Activated CD4-positive, alpha-beta memory T cell treated with anti-CD3 and anti-CD28 coated beads for 36 hours (primary cell): ENCODE measurements around the gene SUPT3H. TPM values are rescaled to one million over a fixed set of nuclear protein-coding genes. Genes with fewer than 3 reads are reported as not detected.
A peak's percentile ranks its signal among the peaks of the same experiment; 100 is the strongest.

Experiments
- CTCF ChIA-PET: fragments of 350-600 bp; sonication (Branson Sonifier 250); formaldehyde crosslinking; loops from one replicate; lab custom pipeline; 2021; ENCODE audit warnings: antibody characterized with exemption, inconsistent platforms; lab: Charles Lee
- POLR2A ChIA-PET: fragments of 350-600 bp; sonication (Branson Sonifier 250); formaldehyde crosslinking; loops from one replicate; lab custom pipeline; 2021; ENCODE audit warnings: antibody characterized with exemption; lab: Charles Lee
- DNase-seq: peaks from one replicate; pipeline ENCODE4 v3.0.0-alpha.2; 2020
- H3K27ac Mint-ChIP-seq: one replicate; pipeline ENCODE4 v1.8.0; 2021; ENCODE audit warnings: mixed read lengths
- H3K27me3 Mint-ChIP-seq: one replicate; pipeline ENCODE4 v1.8.0; 2021; ENCODE audit warnings: mixed read lengths
- H3K36me3 Mint-ChIP-seq: one replicate; pipeline ENCODE4 v1.8.0; 2021; ENCODE audit warnings: mixed read lengths
- H3K4me1 Mint-ChIP-seq: one replicate; pipeline ENCODE4 v1.8.0; 2021; ENCODE audit warnings: low read depth, mixed read lengths
- H3K4me3 Mint-ChIP-seq: one replicate; pipeline ENCODE4 v1.8.0; 2021; ENCODE audit warnings: mild to moderate bottlenecking, mixed read lengths
- H3K9me3 Mint-ChIP-seq: one replicate; pipeline ENCODE4 v1.8.0; 2021; ENCODE audit warnings: mixed read lengths
- intact Hi-C: fragments of 100-400 bp; cut with micrococcal nuclease; formaldehyde crosslinking; loops from one replicate; pipeline ENCODE4 v1.15.1; 2023
- total RNA-seq, 2 experiments: library from RNA; stranded (reverse); gene quantifications; one replicate each; pipeline ENCODE4 v1.2.3, GENCODE V29; 2021

SUPT3H gene
- total RNA-seq, 2 experiments from 2014 or later: 17.4 to 18.2 TPM

GRCh38 chr6:45420083-45420908 is 42.6 kb upstream of the SUPT3H start:
- peak; percentile 80 for DNase-seq
- ChIA-PET CTCF (interaction anchor here (0.6 to 3.5 kb wide), 12 partner anchors 28 to 945 kb away, joined by 3 to 16 read pairs (median 4); partner anchors contain the start of gene SUPT3H), POLR2A (interaction anchor here (0.9 to 4.1 kb wide), 16 partner anchors 11 to 779 kb away, joined by 3 to 27 read pairs (median 3); partner anchors contain the start of gene SUPT3H)
- H3K4me3 Mint-ChIP-seq: peak overlapping the region; percentile 87
- intact Hi-C loops: loop anchor here (1.0 to 5.0 kb wide), 5 partner anchors 167 to 592 kb away; no protein-coding TSS in a partner anchor
- H3K36me3 Mint-ChIP-seq: peaks cover 30% of the 10 kb centered on the region
- peaks cover 50% of the 10 kb centered on the region for H3K4me1 Mint-ChIP-seq
- no peaks in the 10 kb centered on the region for H3K9me3 Mint-ChIP-seq
- peaks cover 2% of the 10 kb centered on the region for H3K27me3 Mint-ChIP-seq
- H3K27ac Mint-ChIP-seq: peak overlapping the region; percentile 97

DNA sequence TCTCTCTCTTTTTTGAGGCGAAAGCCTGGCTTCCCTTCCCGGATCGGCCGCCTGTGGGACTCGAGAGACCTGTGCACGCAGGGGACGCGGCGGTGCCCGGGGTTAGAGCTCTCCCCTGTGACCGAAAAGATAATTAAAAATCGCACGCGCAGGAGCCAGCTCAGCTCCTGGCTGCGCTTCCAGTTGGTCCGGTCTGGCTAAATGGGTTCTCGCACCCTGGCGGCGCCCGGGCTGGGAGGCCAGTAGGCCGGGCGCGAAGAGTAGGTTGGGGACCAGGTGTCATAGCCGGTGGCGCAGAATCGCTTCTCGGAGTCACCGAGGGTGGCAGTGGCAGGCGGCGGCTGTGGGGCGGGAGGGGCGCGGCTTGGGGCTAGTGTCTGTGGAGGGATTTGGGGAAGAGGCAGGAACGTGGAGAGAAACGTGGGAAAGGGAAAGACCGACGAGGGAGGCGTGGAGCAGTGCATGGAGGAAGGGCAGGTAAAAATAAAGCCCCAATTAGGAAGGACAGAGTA is 41.9 kb upstream of the SUPT3H start:
- intact Hi-C loops: loop anchor here (1.0 to 10.0 kb wide), 11 partner anchors 41 to 945 kb away; no protein-coding TSS in a partner anchor
- Mint-ChIP-seq H3K36me3 (peaks cover 27% of the 10 kb centered on the region), H3K27me3 (peaks cover 2% of the 10 kb centered on the region), H3K4me1 (peaks cover 50% of the 10 kb centered on the region), H3K9me3 (no peaks in the 10 kb centered on the region), H3K4me3 (peak overlapping the region; percentile 87), H3K27ac (peak overlapping the region; percentile 97)
- CTCF ChIA-PET: interaction anchor here (0.6 to 3.5 kb wide), 9 partner anchors 28 to 945 kb away, joined by 3 to 16 read pairs (median 4); partner anchors contain the start of gene SUPT3H
- POLR2A ChIA-PET: interaction anchor here (0.9 to 4.1 kb wide), 11 partner anchors 12 to 778 kb away, joined by 3 to 27 read pairs (median 3); partner anchors contain the start of gene SUPT3H
- DNase-seq: peak; percentile 77

- ChIA-PET CTCF (interaction anchor here (1.0 to 3.5 kb wide), 6 partner anchors 39 to 942 kb away, joined by 3 to 16 read pairs (median 6); partner anchors contain the start of gene SUPT3H), POLR2A (no interaction called here)
- Mint-ChIP-seq H3K27ac (no peak overlapping the region), H3K9me3 (no peaks in the 10 kb centered on the region), H3K4me1 (peaks cover 46% of the 10 kb centered on the region), H3K27me3 (peaks cover 2% of the 10 kb centered on the region), H3K4me3 (no peak overlapping the region), H3K36me3 (peaks cover 13% of the 10 kb centered on the region)
- DNase-seq: no peak
- intact Hi-C loops: loop anchor here (5.0 to 10.0 kb wide), 3 partner anchors 255 to 943 kb away; no protein-coding TSS in a partner anchor
Measured at GRCh38 chr6:45417436-45417835, 39.7 kb upstream of the SUPT3H start.

GRCh38 chr6:45416700-45417099 is 39.0 kb upstream of the SUPT3H start:
- no peak for DNase-seq
- Mint-ChIP-seq H3K36me3 (peaks cover 8% of the 10 kb centered on the region), H3K4me3 (no peak overlapping the region), H3K9me3 (no peaks in the 10 kb centered on the region), H3K4me1 (peaks cover 46% of the 10 kb centered on the region), H3K27ac (no peak overlapping the region), H3K27me3 (peaks cover 2% of the 10 kb centered on the region)
- ChIA-PET CTCF (interaction anchor here (0.9 to 3.0 kb wide), 5 partner anchors 298 to 941 kb away, joined by 3 to 11 read pairs (median 3); no protein-coding TSS in a partner anchor), POLR2A (no interaction called here)
- intact Hi-C loops: loop anchor here (5.0 to 10.0 kb wide), 3 partner anchors 254 to 942 kb away; no protein-coding TSS in a partner anchor

DNA sequence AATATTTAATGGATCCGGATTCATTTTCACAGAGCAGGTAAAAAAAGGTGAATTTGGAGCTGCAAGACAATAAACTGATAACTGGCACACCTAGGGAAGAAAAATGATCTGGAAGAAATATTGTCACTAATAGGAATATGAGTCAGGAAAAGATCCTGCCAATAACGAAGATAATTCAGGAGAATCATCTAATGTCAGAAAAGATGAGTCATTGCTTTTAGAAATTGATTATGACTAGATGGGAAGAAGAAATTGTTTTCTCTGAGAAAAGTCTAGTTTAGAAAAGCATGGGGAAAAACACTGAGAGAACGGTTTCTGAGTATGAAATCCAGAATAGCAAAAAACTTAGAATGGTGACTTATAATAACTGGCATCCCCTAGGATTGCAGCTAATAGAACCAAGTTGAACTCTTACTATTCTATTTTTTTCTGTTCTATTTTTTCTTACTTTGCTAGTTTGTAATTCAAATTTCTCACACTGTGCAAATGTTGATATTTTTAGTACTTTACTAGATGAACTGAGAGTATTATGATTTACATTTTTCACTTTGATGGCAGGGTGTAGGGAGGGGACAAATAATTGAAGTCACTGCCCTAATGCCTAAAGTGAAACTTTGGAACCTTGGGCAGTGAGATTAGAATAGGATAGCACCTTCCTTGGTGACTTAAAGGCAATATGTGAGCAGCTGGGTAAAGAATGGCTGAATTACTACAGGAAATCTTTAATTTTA is 38.2 kb upstream of the SUPT3H start:
- peaks cover 2% of the 10 kb centered on the region for H3K27me3 Mint-ChIP-seq
- ChIA-PET POLR2A (no interaction called here), CTCF (interaction anchor here (0.9 to 3.0 kb wide), 4 partner anchors 760 to 941 kb away, joined by 3 to 11 read pairs (median 5); no protein-coding TSS in a partner anchor)
- no peaks in the 10 kb centered on the region for H3K9me3 Mint-ChIP-seq
- peaks cover 3% of the 10 kb centered on the region for H3K36me3 Mint-ChIP-seq
- peak overlapping the region; percentile 49 for H3K27ac Mint-ChIP-seq
- peaks cover 43% of the 10 kb centered on the region for H3K4me1 Mint-ChIP-seq
- no peak overlapping the region for H3K4me3 Mint-ChIP-seq
- no peak for DNase-seq
- intact Hi-C loops: loop anchor here (5.0 to 10.0 kb wide), 3 partner anchors 254 to 941 kb away; no protein-coding TSS in a partner anchor

GRCh38 chr6:45415315-45415714 is 37.6 kb upstream of the SUPT3H start:
- ChIA-PET CTCF (interaction anchor here (1.2 to 2.3 kb wide), 2 partner anchors 785 to 940 kb away, joined by 3 to 7 read pairs; no protein-coding TSS in a partner anchor), POLR2A (no interaction called here)
- Mint-ChIP-seq H3K9me3 (no peaks in the 10 kb centered on the region), H3K4me1 (peaks cover 38% of the 10 kb centered on the region), H3K4me3 (no peak overlapping the region), H3K27me3 (peaks cover 2% of the 10 kb centered on the region), H3K36me3 (no peaks in the 10 kb centered on the region), H3K27ac (no peak overlapping the region)
- intact Hi-C loops: loop anchor here (5.0 to 10.0 kb wide), 3 partner anchors 253 to 941 kb away; no protein-coding TSS in a partner anchor
- no peak for DNase-seq

- peaks cover 2% of the 10 kb centered on the region for H3K27me3 Mint-ChIP-seq
- no peak overlapping the region for H3K4me3 Mint-ChIP-seq
- H3K4me1 Mint-ChIP-seq: peaks cover 27% of the 10 kb centered on the region
- no peak overlapping the region for H3K27ac Mint-ChIP-seq
- peaks cover 2% of the 10 kb centered on the region for H3K36me3 Mint-ChIP-seq
- POLR2A ChIA-PET: interaction anchor here (0.6 kb wide), 1 partner anchor 167 kb away, joined by 3 read pairs; no protein-coding TSS in a partner anchor
- DNase-seq: no peak
- H3K9me3 Mint-ChIP-seq: no peaks in the 10 kb centered on the region
- CTCF ChIA-PET: no interaction called here
- intact Hi-C loops: loop anchor here (10.0 kb wide), 1 partner anchor 937 kb away; no protein-coding TSS in a partner anchor
Measured at GRCh38 chr6:45411959-45412358, 34.2 kb upstream of the SUPT3H start.

DNA sequence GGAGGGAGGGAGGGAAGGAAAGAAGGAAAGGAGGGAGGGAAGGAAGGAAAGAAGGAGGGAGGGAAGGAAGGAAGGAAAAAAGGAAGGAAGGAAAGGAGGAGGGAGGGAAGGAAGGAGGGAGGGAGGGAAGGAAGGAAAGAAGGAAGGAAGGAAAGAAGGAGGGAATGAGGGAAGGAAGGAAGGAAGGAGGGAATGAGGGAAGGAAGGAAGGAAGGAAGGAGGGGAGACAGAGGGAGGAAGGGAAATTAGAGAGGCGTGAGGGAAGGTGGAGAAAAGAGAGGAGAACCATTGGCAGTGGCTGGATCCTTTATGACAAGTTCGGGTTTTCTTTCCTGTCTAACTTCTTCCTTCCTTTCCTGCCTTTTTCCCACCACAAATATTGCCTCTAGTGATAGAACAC is 22.3 kb upstream of the SUPT3H start:
- no peaks in the 10 kb centered on the region for H3K9me3 Mint-ChIP-seq
- H3K36me3 Mint-ChIP-seq: no peaks in the 10 kb centered on the region
- H3K27ac Mint-ChIP-seq: no peak overlapping the region
- POLR2A ChIA-PET: no interaction called here
- no peak overlapping the region for H3K4me3 Mint-ChIP-seq
- intact Hi-C loops: no loop called here
- peaks cover 6% of the 10 kb centered on the region for H3K4me1 Mint-ChIP-seq
- DNase-seq: no peak
- CTCF ChIA-PET: no interaction called here
- peaks cover 3% of the 10 kb centered on the region for H3K27me3 Mint-ChIP-seq

DNA sequence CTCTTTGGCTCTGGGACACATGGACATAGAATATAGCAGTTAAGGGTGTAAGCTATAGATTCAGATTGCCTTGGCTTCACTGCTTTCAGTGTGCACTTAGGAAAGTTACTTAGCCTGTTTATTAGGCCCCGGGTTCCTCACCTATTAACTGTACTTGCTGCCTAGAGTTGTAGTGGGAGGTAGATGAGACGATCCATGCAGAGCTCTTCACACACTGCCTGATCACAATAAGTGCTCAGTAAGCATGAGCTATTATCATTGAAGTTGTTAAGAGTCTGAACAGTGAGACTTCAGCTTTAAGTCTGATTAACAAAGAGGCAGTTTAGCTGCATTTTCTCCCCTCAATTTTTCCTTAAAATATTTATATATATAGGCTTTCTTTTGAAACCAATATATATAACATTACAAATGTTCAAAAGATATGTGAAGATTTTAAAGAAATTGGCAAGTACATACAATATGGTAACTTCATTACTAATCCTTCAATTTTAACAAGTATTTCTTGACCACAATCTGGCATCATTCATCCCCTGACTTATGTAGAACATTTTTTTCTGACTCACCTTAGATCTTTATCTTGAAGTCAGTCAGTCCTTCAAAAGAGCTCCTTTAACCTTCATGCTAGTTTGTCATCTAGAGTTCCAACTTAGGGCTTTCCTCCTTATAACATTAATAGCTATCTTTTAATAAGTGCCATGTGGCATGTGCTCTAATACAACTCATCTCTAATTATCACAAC is 20.5 kb upstream of the SUPT3H start:
- intact Hi-C loops: no loop called here
- ChIA-PET POLR2A (interaction anchor here (0.6 to 0.9 kb wide), 2 partner anchors 20 to 89 kb away, joined by 3 to 4 read pairs; partner anchors contain the start of gene SUPT3H), CTCF (interaction anchor here (1.0 to 2.1 kb wide), 4 partner anchors 21 to 768 kb away, joined by 3 to 7 read pairs (median 4); partner anchors contain the start of gene SUPT3H)
- H3K4me3 Mint-ChIP-seq: no peak overlapping the region
- peaks cover 4% of the 10 kb centered on the region for H3K36me3 Mint-ChIP-seq
- no peak overlapping the region for H3K27ac Mint-ChIP-seq
- peaks cover 6% of the 10 kb centered on the region for H3K4me1 Mint-ChIP-seq
- no peak for DNase-seq
- H3K9me3 Mint-ChIP-seq: peaks cover 3% of the 10 kb centered on the region
- peaks cover 3% of the 10 kb centered on the region for H3K27me3 Mint-ChIP-seq

DNA sequence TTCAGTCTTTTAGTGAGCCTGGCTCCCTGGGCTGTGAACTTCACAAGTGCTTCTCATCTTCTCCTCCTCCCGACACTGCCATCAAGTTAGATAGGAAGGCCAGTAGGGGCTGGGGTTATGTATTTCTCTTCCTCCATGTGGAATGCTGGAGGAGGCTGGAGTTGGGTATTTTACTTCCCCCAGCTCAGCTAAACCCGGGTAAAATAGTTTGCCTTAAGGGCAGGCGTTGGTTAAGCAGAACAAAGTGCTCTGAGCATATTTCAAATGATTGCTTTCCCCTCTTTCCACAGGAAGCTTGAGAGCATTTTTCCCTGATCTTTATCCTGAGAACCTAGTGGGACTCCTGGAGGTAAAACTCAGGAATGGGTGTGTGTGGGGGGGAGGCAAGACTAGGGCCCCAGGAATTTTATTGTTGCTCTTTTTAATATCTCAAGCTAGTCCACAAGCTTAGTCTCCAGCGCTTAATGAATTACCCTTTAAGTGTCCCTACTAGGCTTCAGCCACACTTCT is 16.9 kb upstream of the SUPT3H start:
- peaks cover 8% of the 10 kb centered on the region for H3K36me3 Mint-ChIP-seq
- DNase-seq: no peak
- ChIA-PET POLR2A (no interaction called here), CTCF (interaction anchor here (1.0 kb wide), 1 partner anchor 739 kb away, joined by 3 read pairs; no protein-coding TSS in a partner anchor)
- peaks cover 6% of the 10 kb centered on the region for H3K4me1 Mint-ChIP-seq
- no peaks in the 10 kb centered on the region for H3K27me3 Mint-ChIP-seq
- H3K9me3 Mint-ChIP-seq: peaks cover 14% of the 10 kb centered on the region
- intact Hi-C loops: no loop called here
- H3K27ac Mint-ChIP-seq: no peak overlapping the region
- H3K4me3 Mint-ChIP-seq: no peak overlapping the region
